HepG2 (cell line): ENCODE results near the gene PIK3CB. TPM values are rescaled to one million over a fixed set of nuclear protein-coding genes. Genes with fewer than 3 reads are reported as not detected.

Source experiments
- ATAC-seq: fragments of 200-7000 bp; cut with Tn5 transposase; 3 replicates; pipeline ENCODE4 v1.9.1; 2020; ENCODE audit warnings: mild to moderate bottlenecking, moderate library complexity
- BruUV-seq: library from RNA; stranded (reverse); fragments of 400-500 nt; replicated peaks from 2 replicates; lab custom pipeline; 2021; lab: Mats Ljungman, UMichigan
- CTCF ChIA-PET: fragments of 300-600 bp; formaldehyde crosslinking; extraction: SDS; loops from one replicate; lab custom pipeline; 2021; ENCODE audit warnings: low total read pairs, inconsistent platforms, low intra/inter-chr PET ratio; lab: Yijun Ruan, JAX
- POLR2A ChIA-PET: fragments of 350-600 bp; sonication (Branson Sonifier 250); formaldehyde crosslinking; loops from one replicate; lab custom pipeline; 2020; ENCODE audit warnings: antibody characterized with exemption, inconsistent platforms; lab: Yijun Ruan, JAX
- DNase-seq: peaks from one replicate; pipeline ENCODE4 v3.0.0-alpha.2; 2015; ENCODE audit warnings: low spot score
- FAIRE-seq: peaks from 3 replicates; lab custom pipeline; 2011; peaks lifted over from hg19 to GRCh38; lab: Jason Lieb, UNC
- H2AFZ ChIP-seq: one replicate; pipeline ENCODE4 v1.6.1; 2011; ENCODE audit warnings: low read length, inconsistent platforms
- H3K27ac ChIP-seq: fragments of 300-600 bp; 3 replicates; pipeline ENCODE4 v1.8.0; 2011; ENCODE audit warnings: mixed run types, mild to moderate bottlenecking, mixed read lengths, low read length, inconsistent platforms; ENCODE audit not compliant: insufficient read depth; ENCODE audit errors: extremely low read length
- H3K27me3 ChIP-seq, 2 experiments: fragments of 200-600 bp in 1 of 2; 2 replicates in 1 of 2; 3 replicates in 1 of 2; pipeline versions ENCODE4 v1.6.0 to v1.8.0; 2011; ENCODE audit warnings: low read length in 2 of 2, mild to moderate bottlenecking in 2 of 2, moderate library complexity in 2 of 2, inconsistent platforms in 1 of 2; ENCODE audit not compliant: insufficient read depth in 2 of 2, control insufficient read depth in 1 of 2
- H3K36me3 ChIP-seq, 2 experiments: fragments of 200-600 bp in 1 of 2; replicated peaks in 1 of 2; 2 replicates in 1 of 2; 3 replicates in 1 of 2; pipeline versions ENCODE4 v1.5.1 to v1.8.0; 2011; ENCODE audit warnings: low read length in 2 of 2, inconsistent platforms in 1 of 2; ENCODE audit not compliant: insufficient read depth in 2 of 2, control insufficient read depth in 1 of 2
- H3K4me1 ChIP-seq: 2 replicates; pipeline ENCODE4 v1.5.1; 2012; ENCODE audit warnings: low read length, inconsistent platforms; ENCODE audit not compliant: insufficient read depth
- H3K4me2 ChIP-seq: 2 replicates; pipeline ENCODE4 v1.6.0; 2011; ENCODE audit warnings: low read depth, low read length, inconsistent platforms
- H3K4me3 ChIP-seq, 3 experiments: fragments of 200-600 bp in 1 of 3; sonication (generic), shearing (Covaris generic) in 1 of 3; replicated peaks in 1 of 3; 2 replicates each; pipeline ENCODE4 v1.5.1; 2011 to 2016; ENCODE audit warnings: low read length in 3 of 3, inconsistent platforms in 2 of 3, low read depth in 2 of 3, mild to moderate bottlenecking in 2 of 3, control low read depth in 1 of 3, mixed read lengths in 1 of 3; ENCODE audit not compliant: insufficient read depth in 1 of 3
- H3K79me2 ChIP-seq: one replicate; pipeline ENCODE4 v1.6.1; 2011; ENCODE audit warnings: low read length, inconsistent platforms; ENCODE audit not compliant: insufficient read depth
- H3K9ac ChIP-seq: 2 replicates; pipeline ENCODE4 v1.6.0; 2011; ENCODE audit warnings: mild to moderate bottlenecking, low read depth, low read length, inconsistent platforms; ENCODE audit not compliant: insufficient read depth
- H3K9me3 ChIP-seq: 2 replicates; pipeline ENCODE4 v1.5.1; 2012; ENCODE audit warnings: mild to moderate bottlenecking, low read length
- H4K20me1 ChIP-seq: 2 replicates; pipeline ENCODE4 v1.6.0; 2011; ENCODE audit warnings: inconsistent platforms, mild to moderate bottlenecking, low read length, moderate library complexity; ENCODE audit not compliant: insufficient read depth
- SRF ChIP-seq: IDR thresholded peaks from 2 replicates; pipeline ENCODE4 v1.6.1; 2011; ENCODE audit warnings: mild to moderate bottlenecking, low read depth, low read length, moderate library complexity
- ZFP91 ChIP-seq: sonication (generic); formaldehyde crosslinking; IDR thresholded peaks from 2 replicates; pipeline ENCODE4 v1.9.0; 2022; ENCODE audit warnings: missing genetic modification reagents, mild to moderate bottlenecking, borderline replicate concordance
- ZNF280B ChIP-seq: sonication (generic); formaldehyde crosslinking; IDR thresholded peaks from 2 replicates; pipeline ENCODE4 v1.5.0; 2020; ENCODE audit warnings: missing genetic modification reagents, mild to moderate bottlenecking, borderline replicate concordance
- WGBS: methylation state at CpG from one replicate; pipeline ENCODE4 v1.1.6; 2017; ENCODE audit warnings: low lambda C conversion rate; 5-methylcytosine and 5-hydroxymethylcytosine counted together
- in situ Hi-C: cut with HindIII; loops from 2 replicates; pipeline ENCODE4 v1.10.0; 2017; ENCODE audit warnings: low pct_unique_long_range_greater_than_20kb; ENCODE audit not compliant: extremely low pct_ligation_motif_present
- intact Hi-C: fragments of 100-400 bp; cut with micrococcal nuclease; formaldehyde crosslinking; loops from one replicate; pipeline ENCODE4 v1.10.0; 2022; ENCODE audit not compliant: unreplicated experiment
- polyA plus RNA-seq, 8 experiments: library from polyadenylated mRNA; depleted of rRNA in 3 of 8; stranded (reverse) in 7 of 8; unstranded in 1 of 8; fragments of >200 nt; fragmentation: Illumina TruSeq in 4 of 8; extraction: Trizol in 4 of 8; gene quantifications; 2 replicates each; pipeline versions ENCODE4 v1.2.1 to v1.2.3, GENCODE V29; 2011 to 2016; ENCODE audit warnings: low read depth in 4 of 8, missing spikeins in 1 of 8, mixed read lengths in 1 of 8; ENCODE audit not compliant: insufficient read depth in 1 of 8
- total RNA-seq, 5 experiments: library from RNA; depleted of rRNA; stranded (reverse); fragments of >200 nt; fragmentation: Illumina TruSeq; extraction: Trizol; gene quantifications; 2 replicates each; pipeline ENCODE4 v1.2.3, GENCODE V29; 2016; ENCODE audit warnings: low read depth in 1 of 5

Gene PIK3CB
- total and polyA plus RNA-seq, 2 of the 13 experiments (the other 11 are each of a cell fraction or from before 2014, with no cell fraction given) = 6.6 to 18.7 TPM

GRCh38 chr3:138768125-138768524 lies 66.6 kb downstream of the PIK3CB start:
- Histone ChIP-seq H3K4me2 (no peak overlapping the region), H3K4me3 (no peak overlapping the region), H2AFZ (no peak overlapping the region), H3K79me2 (peaks cover 16% of the 10 kb centered on the region), H3K36me3 (peaks cover 10 to 22% of the 10 kb centered on the region in 2 experiments; a peak in 4 of 5 replicates), H3K9ac (no peak overlapping the region), H3K9me3 (peaks cover 15% of the 10 kb centered on the region), H4K20me1 (0 out of 2 replicates have a peak, but pooled peaks cover 4% of the 10 kb centered on the region), H3K27me3 (no peaks in the 10 kb centered on the region), H3K4me1 (peaks cover 7% of the 10 kb centered on the region), H3K27ac (no peak overlapping the region)
- no TSS peak for BruUV-seq
- ChIA-PET POLR2A (no interaction called here), CTCF (no interaction called here)
- ATAC-seq = peak; percentile 58; the same call in 2 of the 3 replicates
- intact Hi-C loops = no loop called here
- TF ChIP-seq SRF (no peak), ZFP91 (CRISPR knock-in tag) (0 out of 2 replicates have a peak, but pooled peaks have one; percentile 23), ZNF280B (peak; percentile 41; the same call in 1 of the 2 replicates)
- DNase-seq = no peak
- in situ Hi-C loops = no loop called here
- WGBS = no CpG with 5 or more reads among the region's 1 CpG
- no peak for FAIRE-seq
